ENCODE results near the gene ARHGAP26.

GRCh38 chr5:142883025-142883424 lies 112.8 kb downstream of the ARHGAP26 start:
- TF ChIP-seq CTCF (IDR thresholded peaks at IDR 0.05): no peak
- no peak for TF ChIP-seq POLR2AphosphoS5 (IDR thresholded peaks at IDR 0.05)
